ENCODE data around the gene FBXO5.
"Not testable (repeated sequence)": the region's sequence is repeated elsewhere in the genome, so short reads cannot be mapped to it uniquely, and the experiment has no call there.

FBXO5 gene
- 3.9 to 21.1 (median 10.0) reads per million in 18 experiments for total RNA-seq

DNA sequence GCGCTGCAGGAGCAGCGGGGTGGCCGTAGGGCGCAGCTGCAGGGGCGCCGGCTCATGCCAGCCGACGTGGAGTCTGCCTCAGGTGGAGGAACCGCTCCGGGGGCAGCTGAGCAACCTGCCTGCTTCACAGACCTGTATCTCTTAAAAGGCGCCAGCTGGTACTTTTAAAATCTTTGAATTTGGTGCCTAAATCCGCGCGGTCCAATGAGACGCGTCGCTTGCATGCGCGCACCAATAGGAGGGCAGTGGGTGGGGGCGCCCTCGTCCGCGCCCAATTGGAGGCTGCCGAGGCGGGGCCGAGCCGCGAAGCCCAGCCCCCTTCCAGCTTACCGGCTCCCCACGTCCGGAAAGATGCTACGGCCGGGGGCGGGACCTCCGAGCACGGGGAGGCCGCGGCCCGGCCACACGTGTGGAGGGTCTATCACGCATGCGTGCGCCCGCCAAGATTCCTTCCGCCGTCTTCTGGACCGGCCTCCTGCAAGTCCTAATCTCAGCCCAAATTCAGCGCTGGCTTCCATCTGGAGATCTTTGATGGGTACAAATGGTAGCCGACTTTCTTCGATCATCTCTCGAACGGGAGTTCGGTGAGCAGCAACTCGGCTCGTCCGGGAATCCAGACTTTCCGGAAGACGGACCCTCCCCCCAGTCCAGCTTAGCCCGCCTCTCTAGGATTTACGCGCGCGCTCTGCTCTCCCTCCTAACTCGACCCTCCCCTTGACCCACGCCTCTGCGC, at the start of gene FBXO5:
Gene FBXO5 (minus strand): TSS at position 138 of the 733 bp plus-strand sequence. CDS start 82 bp downstream, at position 56.
- peak; percentile 98 for DNase-seq

DNA sequence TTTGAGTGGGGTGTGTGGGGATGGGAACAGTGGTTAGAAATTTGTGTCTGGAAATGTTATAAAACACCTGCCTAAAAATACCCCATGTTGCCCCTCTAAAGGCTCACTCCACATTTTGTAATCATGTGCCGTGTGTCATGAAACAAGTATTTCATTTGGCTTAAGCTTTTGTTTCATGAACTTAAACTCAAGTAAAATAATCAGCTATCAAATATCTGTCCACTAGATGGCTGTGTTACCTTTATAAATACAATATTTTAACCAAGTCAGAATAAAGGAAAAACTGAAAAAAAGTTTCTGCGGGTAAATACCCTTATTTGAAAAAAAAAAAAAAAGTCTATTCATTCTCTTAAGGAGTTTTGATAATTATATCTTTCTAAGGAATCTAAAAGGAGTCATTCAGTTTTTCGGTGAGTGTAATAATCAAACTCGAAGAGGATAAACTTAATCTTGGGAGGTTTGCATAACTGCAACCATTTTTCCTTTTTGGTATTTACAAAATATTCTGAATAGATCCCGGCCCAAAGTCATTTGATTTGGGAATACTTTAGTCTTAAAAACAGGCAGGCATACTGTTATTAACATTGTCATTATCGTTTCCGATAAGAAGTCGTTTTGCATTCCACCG, 49.5 kb upstream of the FBXO5 start:
- peak in 1 of 2 donors; percentile 60 for DNase-seq

DNA sequence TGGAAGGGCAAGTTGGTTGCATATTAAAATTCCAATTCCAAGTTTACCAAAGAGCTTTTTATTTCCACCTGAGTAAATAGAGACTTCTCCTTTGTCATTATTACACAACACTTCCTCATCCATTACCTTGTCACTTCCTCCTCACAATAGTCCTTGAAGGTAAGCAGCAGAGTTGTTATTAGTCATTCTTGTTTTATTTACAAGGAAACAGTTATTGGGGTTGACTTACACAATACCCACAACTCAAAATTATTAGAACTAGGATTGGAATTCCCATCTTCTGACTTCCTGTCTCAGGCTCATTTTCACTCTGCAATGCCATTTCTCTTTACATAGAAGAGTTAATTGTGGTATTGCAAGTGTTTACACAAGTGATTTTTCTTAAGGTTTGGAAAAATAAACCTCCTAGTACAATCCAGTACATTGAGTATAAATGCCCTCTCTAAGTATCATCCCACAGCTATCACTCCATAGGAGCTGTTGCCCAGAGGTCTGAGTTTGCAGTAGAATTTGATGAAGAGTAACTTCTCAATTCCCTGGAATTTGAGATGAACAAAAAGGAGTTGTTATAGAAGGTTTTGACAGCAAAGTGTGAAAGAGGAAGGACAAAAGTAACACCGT, 48.6 kb upstream of the FBXO5 start:
- DNase-seq = no peak

DNA sequence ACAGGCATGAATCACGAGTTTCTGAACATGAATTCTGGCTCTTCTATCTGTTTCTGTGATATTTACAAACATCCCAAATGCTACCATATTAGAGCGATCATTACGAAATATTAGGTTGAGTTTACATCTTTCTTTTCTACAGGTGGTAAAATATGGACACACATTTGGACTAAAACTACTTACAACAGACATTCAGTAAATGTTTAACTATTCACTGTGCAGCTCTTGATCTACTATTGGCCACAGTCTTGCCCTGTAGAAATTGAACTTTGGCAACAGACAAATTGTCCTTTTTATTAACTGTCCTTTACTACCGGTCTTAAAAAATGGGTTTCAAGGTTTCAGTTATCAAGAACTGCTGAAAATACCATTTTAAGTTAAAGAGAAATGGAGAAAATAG, 46.1 kb upstream of the FBXO5 start:
- DNase-seq = no peak

GRCh38 chr6:153028286-153028685, 45.4 kb upstream of the FBXO5 start:
- no peak for DNase-seq

DNA sequence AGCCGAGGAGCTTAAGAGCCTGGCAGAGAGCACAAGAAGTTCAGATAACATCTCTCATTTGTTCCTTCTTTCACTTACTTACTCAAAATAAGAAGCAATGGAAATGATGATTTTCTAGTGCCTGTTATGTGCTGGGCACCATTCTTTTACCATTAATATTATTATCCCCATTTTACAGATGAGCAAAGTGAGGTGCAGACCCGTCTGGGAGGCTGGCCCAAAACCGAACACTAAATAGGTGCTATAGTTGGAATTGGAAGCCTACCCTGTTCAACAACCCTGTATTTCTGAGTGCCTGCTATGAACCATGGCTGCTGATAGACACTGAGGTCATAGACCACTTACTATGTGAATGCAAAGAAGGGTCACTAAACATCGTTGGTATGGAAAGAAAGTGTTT, 44.6 kb upstream of the FBXO5 start:
- no peak for DNase-seq

- no peak for DNase-seq
Measured at GRCh38 chr6:153024709-153025017, 41.8 kb upstream of the FBXO5 start.

- DNase-seq = peak; percentile 54 to 69
Measured at GRCh38 chr6:153023977-153024708, 41.3 kb upstream of the FBXO5 start.

DNA sequence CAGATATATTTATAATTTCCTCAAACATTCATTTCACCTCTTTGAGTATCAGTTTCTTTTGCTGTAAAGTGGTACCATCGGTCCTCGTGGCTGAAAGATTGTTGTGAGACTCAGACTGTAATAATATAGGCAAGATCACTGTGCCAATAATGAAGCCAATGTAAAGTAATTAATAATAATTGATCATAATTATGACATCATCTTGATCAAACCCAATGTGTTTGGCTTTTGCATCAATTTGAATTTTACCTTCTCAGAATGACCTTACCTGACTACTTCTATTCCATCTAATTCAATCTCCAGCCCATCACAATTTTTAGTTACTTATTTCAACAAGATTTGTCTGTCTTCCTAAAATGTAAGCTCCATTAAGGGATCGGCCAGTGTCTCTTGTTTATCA, 35.5 kb upstream of the FBXO5 start:
- no peak for DNase-seq

- DNase-seq = no peak
Measured at GRCh38 chr6:153016846-153017245, 34.0 kb upstream of the FBXO5 start.

DNA sequence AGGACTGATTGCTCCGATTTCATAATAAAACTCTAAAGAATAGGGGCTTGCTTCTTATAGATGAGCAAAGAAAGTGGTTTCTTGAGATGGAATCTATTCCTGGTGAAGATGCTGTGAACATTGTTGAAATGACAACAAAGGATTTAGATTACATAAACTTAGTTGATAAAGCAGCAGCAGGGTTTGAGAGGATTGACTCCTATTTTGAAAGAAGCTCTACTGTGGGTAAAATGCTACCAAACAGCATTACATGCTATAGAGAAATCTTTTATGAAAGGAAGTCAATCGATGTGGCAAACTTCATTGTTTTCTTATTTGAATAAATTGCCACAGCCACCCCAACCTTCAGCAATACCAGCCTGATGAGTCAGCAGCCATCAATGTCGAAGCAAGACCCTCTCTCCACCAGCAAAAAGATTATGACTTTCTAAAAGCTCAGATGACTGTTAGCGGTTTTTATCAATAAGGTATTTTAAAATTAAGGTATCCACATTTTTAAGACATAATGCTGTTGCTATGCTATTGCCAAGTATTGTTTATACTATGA, 32.3 kb upstream of the FBXO5 start:
- no peak for DNase-seq

DNA sequence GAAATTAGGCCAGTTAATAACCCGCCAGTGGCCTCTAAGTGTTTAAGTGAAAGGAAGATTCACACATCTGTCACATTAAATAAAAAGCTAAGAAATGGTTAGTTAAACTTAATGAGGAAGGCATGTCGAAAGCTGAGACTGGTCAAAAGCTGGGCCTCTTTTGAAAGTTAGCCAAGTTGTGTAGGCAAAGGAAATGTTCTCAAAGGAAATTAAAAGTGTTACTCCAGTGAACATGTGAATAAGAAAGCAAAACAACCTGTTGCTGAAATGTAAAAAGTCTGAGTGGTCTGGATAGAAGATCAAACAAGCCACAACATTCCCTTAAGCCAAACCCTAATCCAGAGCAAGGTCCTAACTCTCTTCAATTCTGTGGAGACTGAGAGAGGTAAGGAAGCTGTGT, 30.6 kb upstream of the FBXO5 start:
- DNase-seq = no peak

- no peak for DNase-seq
Measured at GRCh38 chr6:153012856-153013255, 30.0 kb upstream of the FBXO5 start.

DNA sequence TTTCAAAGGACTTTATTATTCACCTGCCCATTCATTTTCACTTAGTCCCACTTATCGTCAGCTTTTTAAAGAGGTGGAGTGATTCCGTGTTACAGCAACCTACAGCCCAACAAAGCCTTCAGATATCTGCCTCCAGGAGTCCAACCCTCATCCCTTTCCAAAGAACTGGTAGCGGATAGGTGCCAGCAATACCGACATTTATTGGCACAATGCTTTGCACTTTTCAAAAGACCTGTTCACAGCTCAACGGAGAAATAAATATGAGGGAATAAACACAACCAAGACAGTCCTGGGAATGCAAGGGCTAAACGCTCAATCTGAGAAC, 20.5 kb upstream of the FBXO5 start:
- DNase-seq = no peak

DNA sequence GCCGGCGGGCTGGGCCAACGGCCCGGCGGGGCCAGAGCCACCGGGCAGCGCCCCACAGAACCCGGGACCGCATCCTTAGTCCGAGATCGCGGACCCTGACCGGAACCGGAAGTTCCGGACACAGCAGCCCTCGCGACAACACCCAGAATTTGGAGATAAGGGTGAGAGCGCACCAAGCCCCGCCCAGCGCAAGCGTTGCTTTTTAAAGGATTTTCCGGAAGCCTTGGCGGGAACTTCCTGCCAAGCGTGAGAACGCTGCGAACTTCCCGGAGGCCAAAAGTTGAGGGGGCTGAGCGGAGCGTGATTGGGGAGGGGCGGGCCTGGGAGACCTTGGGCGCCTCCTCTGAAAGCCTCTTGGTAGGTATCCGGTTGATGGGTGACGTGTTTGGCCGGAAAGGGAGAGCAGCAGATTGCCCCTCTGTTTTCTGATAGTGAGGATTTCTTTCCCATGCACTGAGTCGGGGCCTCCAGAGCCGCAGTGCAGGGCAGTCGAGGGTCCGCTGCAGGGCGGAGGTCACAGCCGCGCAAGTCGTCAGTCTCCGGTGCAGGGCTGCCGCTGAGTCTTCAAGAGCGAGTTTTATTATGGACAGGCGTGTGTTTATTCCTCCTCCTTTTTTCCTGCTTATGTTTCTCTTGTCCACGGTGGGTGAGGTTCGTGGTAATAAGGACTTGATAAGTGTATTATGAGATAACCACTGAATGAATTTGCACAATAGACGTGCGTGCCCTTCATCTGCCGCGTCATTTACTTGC, 19.9 kb upstream of the FBXO5 start, which contains the start of gene MTRF1L:
Gene MTRF1L (minus strand): TSS at position 97 of the 753 bp plus-strand sequence. CDS start 24 bp downstream, at position 73.
- DNase-seq = peak; percentile 95 to 98

DNA sequence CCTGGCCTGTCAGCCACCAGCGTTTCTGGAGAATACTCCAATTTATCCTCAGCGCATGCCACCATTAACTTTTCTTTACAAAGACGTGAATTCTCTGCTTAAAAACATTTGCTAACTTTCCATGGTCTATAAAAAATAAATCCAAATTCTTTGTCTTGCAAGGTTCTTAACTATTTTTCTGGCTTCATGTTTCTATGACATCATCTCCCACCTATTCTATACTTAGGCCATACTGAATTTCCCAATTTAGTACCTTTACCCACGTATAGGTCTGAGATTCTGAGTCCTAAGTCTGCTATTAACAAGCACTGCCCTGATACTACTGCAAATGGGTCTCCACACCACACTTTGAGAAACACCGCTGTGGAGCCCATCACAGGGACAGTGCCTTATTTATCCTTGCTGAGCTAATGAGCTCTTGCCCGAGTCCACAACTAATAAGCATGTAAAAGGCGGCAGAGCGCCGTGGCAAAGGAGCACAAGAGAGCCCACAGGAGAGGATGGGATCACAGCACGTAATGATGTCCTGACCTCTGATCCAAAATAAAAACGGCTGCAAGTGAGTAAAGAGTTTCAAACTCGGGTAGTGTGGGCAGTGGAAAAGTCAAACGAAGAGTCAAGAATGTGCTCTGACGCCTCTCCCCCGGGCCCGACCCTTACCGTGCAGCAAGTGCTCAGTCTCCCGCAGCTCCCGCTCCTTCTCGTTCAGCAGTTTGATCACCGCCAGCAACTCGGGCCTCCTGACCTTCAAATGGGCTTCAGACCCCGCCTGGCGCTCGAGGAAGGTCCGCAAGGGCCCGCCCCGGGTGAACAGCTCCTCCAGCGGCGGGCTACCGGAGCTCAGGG, 19.1 kb upstream of the FBXO5 start:
- DNase-seq = peak in 1 of 2 donors; percentile 12

DNA sequence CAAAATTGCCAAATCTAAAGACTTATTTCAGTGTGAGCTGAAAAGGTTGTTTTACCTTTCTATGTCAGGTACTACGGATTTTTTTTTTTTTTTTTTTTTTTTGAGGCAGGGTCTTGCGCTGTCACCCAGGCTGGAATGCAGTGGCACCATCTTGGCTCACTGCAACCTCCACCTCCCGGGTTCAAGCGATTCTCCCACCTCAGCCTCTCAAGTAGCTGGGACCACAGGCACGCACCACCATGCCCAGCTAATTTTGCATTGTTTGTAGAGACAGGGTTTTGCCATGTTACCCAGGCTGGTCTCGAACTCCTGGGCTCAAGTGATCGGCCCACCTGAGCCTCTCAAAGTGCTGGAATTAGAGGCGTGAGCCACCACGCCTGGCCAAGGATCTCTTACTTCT, 17.9 kb upstream of the FBXO5 start:
- not testable (repeated sequence) for DNase-seq

GRCh38 chr6:153000243-153000642, 17.4 kb upstream of the FBXO5 start:
- DNase-seq = no peak

- not testable (repeated sequence) for DNase-seq
Measured at GRCh38 chr6:152999538-152999937, 16.7 kb upstream of the FBXO5 start.

- DNase-seq = no peak
Measured at GRCh38 chr6:152993847-152994246, 11.0 kb upstream of the FBXO5 start.

- DNase-seq = no peak
Measured at GRCh38 chr6:152993431-152993830, 10.6 kb upstream of the FBXO5 start.

Data from inflammatory macrophage (primary cell).